ENCODE results near the gene GPR62.
"Not testable (repeated sequence)": the region's sequence is repeated elsewhere in the genome, so short reads cannot be mapped to it uniquely, and the experiment has no call there.

The GPR62 gene

GRCh38 chr3:51986010-51986947 is 31.1 kb downstream of the GPR62 start:
- no peak for TF ChIP-seq CTCF (IDR thresholded peaks at IDR 0.05; ENCODE audit: low read depth, low read length)
- no peak overlapping the region for H3K4me3 ChIP-seq (ENCODE audit: low read depth, low read length)

- no peak for TF ChIP-seq CTCF (IDR thresholded peaks at IDR 0.05; ENCODE audit: low read depth, low read length)
- no peak overlapping the region for H3K4me3 ChIP-seq (ENCODE audit: low read depth, low read length)
Measured at GRCh38 chr3:51987568-51987967, 32.4 kb downstream of the GPR62 start.

GRCh38 chr3:51988286-51989146 is 33.3 kb downstream of the GPR62 start:
- no peak overlapping the region for H3K4me3 ChIP-seq (ENCODE audit: low read depth, low read length)
- TF ChIP-seq CTCF (IDR thresholded peaks at IDR 0.05; ENCODE audit: low read depth, low read length) = no peak

GRCh38 chr3:51990501-51990971 is 35.4 kb downstream of the GPR62 start:
- H3K4me3 ChIP-seq (ENCODE audit: low read depth, low read length) = not testable (repeated sequence)

- no peak overlapping the region for H3K4me3 ChIP-seq (ENCODE audit: low read depth, low read length)
- no peak for TF ChIP-seq CTCF (IDR thresholded peaks at IDR 0.05; ENCODE audit: low read depth, low read length)
Measured at GRCh38 chr3:51992017-51992682, 37.0 kb downstream of the GPR62 start.

- H3K4me3 ChIP-seq (ENCODE audit: low read depth, low read length) = not testable (repeated sequence)
Measured at GRCh38 chr3:51993657-51994056, 38.5 kb downstream of the GPR62 start.

GRCh38 chr3:51994530-51994929 is 39.3 kb downstream of the GPR62 start:
- H3K4me3 ChIP-seq (ENCODE audit: low read depth, low read length) = peak overlapping the region; percentile 99
- TF ChIP-seq CTCF (IDR thresholded peaks at IDR 0.05; ENCODE audit: low read depth, low read length) = no peak
